Omental fat pad (tissue), 4 donors: Measurements from ENCODE around the gene HUWE1. TPM values are rescaled to one million over a fixed set of nuclear protein-coding genes. Genes with fewer than 3 reads are reported as not detected.

Source experiments
- ATAC-seq: fragments of 150-250 bp; one replicate; pipeline ENCODE4 v1.9.1; 2016; ENCODE audit warnings: mild to moderate bottlenecking, moderate library complexity; ENCODE audit not compliant: low FRiP score
- DNase-seq: peaks from one replicate; pipeline ENCODE4 v3.0.0-alpha.2; 2019; ENCODE audit warnings: low spot score
- total RNA-seq, 4 donors: library from RNA; depleted of rRNA; stranded (reverse); fragments of >200 nt; gene quantifications; one replicate each; pipeline ENCODE4 v1.1.0, GENCODE V29; 2016
- TF ChIP-seq, protein P1 (sequence below), 3 donors: fragments of 450-650 bp; IDR thresholded peaks; one replicate each; pipeline ENCODE4 v1.5.1; 2016 to 2017; ENCODE audit warnings: antibody characterized with exemption in 3 of 3, mild to moderate bottlenecking in 3 of 3, moderate library complexity in 2 of 3

Gene HUWE1
- total RNA-seq, 4 donors from 2014 or later = 91.3 to 137 (median 118) TPM

DNA sequence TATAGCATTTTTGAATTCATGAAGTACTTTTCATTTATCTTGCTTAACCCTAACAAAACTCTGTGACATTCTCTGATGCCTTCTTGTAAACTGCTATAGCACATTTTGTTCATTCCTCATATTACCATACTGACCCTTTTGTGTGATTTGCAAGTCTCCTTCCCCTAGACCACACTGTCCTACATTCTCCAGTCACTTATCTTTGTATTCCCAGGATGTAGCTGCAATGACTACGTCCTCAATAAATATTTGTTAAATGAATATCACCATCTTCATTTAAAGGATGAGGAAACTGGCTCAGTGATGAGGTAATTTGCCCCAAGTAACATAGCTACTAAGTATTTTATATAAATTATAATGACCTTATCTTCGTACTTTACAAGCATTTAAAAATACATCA, 11.9 kb downstream of the HUWE1 start:
- TF ChIP-seq, protein P1, sequence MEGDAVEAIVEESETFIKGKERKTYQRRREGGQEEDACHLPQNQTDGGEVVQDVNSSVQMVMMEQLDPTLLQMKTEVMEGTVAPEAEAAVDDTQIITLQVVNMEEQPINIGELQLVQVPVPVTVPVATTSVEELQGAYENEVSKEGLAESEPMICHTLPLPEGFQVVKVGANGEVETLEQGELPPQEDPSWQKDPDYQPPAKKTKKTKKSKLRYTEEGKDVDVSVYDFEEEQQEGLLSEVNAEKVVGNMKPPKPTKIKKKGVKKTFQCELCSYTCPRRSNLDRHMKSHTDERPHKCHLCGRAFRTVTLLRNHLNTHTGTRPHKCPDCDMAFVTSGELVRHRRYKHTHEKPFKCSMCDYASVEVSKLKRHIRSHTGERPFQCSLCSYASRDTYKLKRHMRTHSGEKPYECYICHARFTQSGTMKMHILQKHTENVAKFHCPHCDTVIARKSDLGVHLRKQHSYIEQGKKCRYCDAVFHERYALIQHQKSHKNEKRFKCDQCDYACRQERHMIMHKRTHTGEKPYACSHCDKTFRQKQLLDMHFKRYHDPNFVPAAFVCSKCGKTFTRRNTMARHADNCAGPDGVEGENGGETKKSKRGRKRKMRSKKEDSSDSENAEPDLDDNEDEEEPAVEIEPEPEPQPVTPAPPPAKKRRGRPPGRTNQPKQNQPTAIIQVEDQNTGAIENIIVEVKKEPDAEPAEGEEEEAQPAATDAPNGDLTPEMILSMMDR (IDR thresholded peaks at IDR 0.05) = no peak
- DNase-seq (no peak), ATAC-seq (no peak)

DNA sequence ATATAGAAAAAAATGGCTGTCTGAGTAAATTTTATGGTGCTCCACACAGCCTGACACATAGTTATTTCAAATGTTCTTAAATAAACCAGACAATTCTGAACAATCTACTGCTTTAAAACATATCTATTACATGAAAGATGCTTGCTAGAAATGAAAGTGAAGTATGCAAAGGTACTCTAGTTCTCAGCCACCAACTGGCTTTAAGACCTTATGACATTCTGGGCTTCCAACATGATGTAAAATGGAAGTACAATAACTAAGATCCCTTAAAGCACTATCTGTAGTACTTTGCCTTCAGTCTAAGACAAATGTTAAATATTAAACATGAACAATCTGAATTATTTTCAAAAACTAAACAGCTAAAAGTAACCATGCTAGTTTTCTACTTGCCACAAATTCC, 17.3 kb downstream of the HUWE1 start:
- TF ChIP-seq, protein P1 (IDR thresholded peaks at IDR 0.05) = no peak
- DNase-seq (no peak), ATAC-seq (no peak)

DNA sequence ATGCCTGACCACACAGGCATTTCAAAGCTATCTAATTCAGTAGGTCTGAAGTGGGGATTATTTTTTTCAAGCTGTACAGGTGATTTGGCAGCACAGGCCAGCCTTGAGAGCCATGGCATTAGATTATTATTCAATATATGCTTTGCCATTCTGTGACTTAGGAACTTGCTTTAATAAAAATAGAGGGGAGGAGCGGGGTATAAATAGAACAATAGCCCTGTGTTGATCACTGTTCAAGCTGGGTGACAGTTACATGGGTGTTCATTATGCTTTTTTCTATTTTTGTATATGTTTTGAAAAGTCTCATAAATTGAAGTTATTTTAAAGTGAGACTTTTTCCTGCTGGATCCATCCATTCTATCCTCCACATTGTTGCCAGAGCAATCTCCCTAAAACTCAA, 20.3 kb downstream of the HUWE1 start:
- ATAC-seq (no peak), DNase-seq (no peak)
- TF ChIP-seq, protein P1 (IDR thresholded peaks at IDR 0.05) = no peak

DNA sequence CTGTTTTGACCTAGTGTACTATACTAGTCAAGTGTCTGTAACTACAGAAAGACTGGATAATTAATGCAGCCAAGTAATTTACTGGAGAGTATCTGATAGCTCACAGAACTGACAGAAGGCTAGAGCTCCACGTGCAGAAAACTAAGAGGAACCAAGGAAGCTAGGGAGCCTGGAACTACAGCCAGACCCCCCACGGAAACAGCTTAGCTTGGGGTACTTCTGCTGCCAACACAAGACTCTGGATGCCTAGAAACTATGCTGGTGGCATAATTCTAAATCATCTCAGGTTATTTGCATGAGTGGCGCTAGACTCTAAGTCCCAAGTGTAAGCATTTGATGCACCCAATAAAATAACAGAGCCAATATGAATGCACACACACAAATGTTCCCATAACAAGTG, 26.5 kb downstream of the HUWE1 start:
- ATAC-seq (no peak), DNase-seq (no peak)
- TF ChIP-seq, protein P1 (IDR thresholded peaks at IDR 0.05) = no peak

DNA sequence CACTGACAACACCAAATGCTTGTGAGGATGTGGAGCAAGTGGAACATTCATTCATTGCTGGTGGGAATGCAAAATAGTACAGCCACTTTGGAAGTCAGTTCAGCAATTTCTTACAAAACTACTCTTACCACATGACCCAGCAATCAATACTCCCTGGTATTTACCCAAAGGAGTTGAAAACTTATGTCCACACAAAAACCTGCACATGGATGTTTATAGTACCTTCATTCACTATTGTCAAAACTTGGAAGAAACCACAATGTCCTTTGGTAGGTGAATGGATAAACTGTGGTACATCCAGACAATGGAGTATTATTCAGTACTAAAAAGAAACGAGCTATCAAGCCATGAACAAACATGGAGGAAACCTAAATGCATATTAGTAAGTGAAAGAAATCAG, 27.5 kb downstream of the HUWE1 start:
- DNase-seq = no peak
- no peak for ATAC-seq
- TF ChIP-seq, protein P1 (IDR thresholded peaks at IDR 0.05) = no peak

DNA sequence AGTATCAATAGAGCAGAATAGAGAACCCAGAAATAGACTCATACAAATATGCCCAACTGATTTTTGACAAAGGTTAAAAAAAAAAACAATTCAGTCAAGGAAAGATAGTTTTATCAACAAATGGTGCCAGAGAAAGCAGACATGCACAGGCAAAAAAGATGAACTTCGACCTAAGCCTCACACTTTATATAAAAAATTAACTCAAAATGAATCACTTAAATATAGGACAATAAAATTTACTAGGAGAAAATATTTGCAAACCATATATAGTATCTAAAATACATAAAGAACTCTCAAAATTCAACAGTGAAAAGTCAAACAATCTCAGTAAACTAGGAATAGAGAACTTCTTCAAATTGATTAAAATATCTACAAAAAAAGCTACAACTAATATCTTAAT, 29.7 kb downstream of the HUWE1 start:
- TF ChIP-seq, protein P1 (IDR thresholded peaks at IDR 0.05) = no peak
- ATAC-seq (no peak), DNase-seq (no peak)

DNA sequence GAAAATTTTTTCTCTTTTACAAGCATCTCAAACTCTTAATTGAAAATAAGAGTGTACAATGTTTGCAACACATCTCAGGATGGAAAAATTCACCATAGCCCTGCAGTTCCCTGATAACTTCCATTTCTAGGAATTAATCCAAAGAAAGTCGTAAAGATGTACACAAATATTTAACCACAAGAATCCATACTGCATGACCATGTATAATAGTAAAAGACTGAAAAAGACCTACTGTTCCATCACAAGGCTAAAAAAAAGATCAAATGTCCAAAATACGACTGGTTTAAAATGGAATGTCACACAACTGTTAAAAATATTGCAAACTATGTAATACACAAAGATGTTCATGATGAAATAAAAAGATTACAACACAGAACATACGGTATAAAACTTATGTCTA, 32.1 kb downstream of the HUWE1 start:
- TF ChIP-seq, protein P1 (IDR thresholded peaks at IDR 0.05) = no peak
- ATAC-seq = no peak
- no peak for DNase-seq
